H1 (cell line): ENCODE measurements around the gene PLPP7.

Experiments used
- ASH2L ChIP-seq: fragments of 200-600, 300-600 bp; sonication (generic); IDR thresholded peaks from one replicate; pipeline ENCODE4 v1.7.1; 2017; ENCODE audit warnings: low read length
- CREB1 ChIP-seq: IDR thresholded peaks from 2 replicates; pipeline ENCODE4 v1.6.1; 2012; ENCODE audit warnings: inconsistent platforms
- CTCF ChIP-seq, 3 experiments: IDR thresholded peaks; 1 replicate in 2 of 3; 2 replicates in 1 of 3; pipeline versions ENCODE4 v1.5.1 to v1.6.1; 2011; ENCODE audit warnings: low read length in 3 of 3, mild to moderate bottlenecking in 3 of 3, inconsistent platforms in 2 of 3, low read depth in 1 of 3, moderate library complexity in 1 of 3; ENCODE audit not compliant: insufficient read depth in 1 of 3; ENCODE audit errors: control extremely low read depth in 1 of 3
- RAD21 ChIP-seq, 2 experiments: IDR thresholded peaks in 1 of 2; conservative IDR thresholded peaks in 1 of 2; 2 replicates each; pipeline ENCODE4 v1.6.1; 2011; ENCODE audit warnings: low read depth in 2 of 2, low read length in 2 of 2, improper control_type of control experiment in 1 of 2, inconsistent platforms in 1 of 2, mild to moderate bottlenecking in 1 of 2, moderate library complexity in 1 of 2
- ZNF274 ChIP-seq: IDR thresholded peaks from 2 replicates; pipeline ENCODE4 v1.7.0; 2012; ENCODE audit warnings: low read length, borderline replicate concordance; ENCODE audit errors: extremely low read depth

GRCh38 chr9:131259916-131260597, 29.5 kb upstream of the PLPP7 start:
- TF ChIP-seq CTCF (IDR thresholded peaks at IDR 0.05; ENCODE audit: control extremely low read depth in 1 of 3, insufficient read depth in 1 of 3, low read depth in 1 of 3, low read length in 3 of 3) (no peak), CREB1 (no peak), ZNF274 (no peak), ASH2L (no peak), RAD21 (IDR thresholded peaks at IDR 0.05 in 1 of 2, conservative IDR thresholded peaks at IDR 0.05 in 1 of 2; ENCODE audit: low read depth in 2 of 2, low read length in 2 of 2) (no peak)
